GM21576 (cell line): ENCODE data around the gene FAM25C.
"Not testable (repeated sequence)": the region's sequence is repeated elsewhere in the genome, so short reads cannot be mapped to it uniquely, and the experiment has no call there.

ENCODE experiments used
- ATAC-seq: cut with Tn5 transposase; IDR thresholded peaks from one replicate; pipeline ENCODE4 v1.9.1; 2021; ENCODE audit warnings: mild to moderate bottlenecking, moderate library complexity; ENCODE audit not compliant: unreplicated experiment

Gene FAM25C

DNA sequence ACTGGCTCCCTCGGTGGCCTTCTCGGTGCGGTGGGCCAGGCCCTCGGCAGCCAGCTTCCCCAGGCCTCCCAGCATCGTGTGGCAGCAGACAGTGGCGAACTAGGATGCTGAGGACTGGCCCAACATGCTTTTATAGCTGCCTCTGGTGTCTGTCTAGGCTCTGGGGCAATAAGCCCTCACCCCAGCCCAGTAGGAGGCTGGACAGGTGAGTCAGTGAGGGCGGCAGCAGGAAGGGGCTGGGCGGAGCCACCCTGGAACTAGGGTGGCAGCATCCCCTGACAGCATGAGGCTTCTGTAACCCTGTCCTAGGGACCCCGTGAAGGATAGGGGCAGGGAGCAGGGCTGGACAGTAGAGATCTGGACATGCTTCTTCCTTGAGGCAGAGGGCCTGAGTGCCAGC, at the start of gene FAM25C:
Gene FAM25C (minus strand): TSS at position 101 of the 400 bp plus-strand sequence. CDS start 26 bp downstream, at position 75.
- not testable (repeated sequence) for ATAC-seq

DNA sequence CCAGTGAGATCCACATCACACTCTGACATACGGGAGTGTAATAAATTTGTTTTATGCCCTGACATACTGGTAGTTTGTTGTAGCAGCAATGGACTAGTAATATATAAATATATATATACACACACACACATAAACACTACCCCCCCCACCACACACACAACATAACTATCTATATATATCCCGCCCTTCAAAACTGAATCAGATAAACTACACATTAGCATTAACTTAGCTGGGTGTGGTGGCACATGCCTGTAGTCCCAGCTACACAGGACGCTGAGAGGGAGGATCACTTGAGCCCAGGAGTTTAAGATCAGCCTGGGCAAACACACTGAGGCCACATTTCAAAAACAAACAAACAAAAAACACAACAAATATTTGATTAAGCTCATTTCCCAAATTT, 45.0 kb upstream of the FAM25C start:
- not testable (repeated sequence) for ATAC-seq

DNA sequence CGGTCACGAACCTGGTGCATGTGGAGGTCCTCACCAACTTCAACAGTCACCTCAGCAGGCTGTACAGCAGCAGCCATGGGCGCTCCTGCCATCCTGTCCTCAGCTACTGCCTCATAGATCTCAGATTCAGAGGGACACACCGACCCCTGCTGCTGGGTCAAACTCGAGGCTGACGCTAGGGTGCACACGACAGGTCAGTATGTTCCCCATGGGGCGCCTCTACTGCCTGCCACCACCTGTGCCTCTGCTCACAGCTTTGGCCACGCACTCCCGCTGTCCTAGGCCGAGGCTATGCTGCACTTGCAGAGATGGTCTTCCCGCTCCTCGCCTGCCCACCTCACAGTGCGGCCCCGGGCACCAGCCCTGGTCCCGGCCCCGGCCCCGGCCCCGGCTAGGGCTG, 31.8 kb upstream of the FAM25C start:
- not testable (repeated sequence) for ATAC-seq

GRCh38 chr10:48002306-48002705, 2.7 kb upstream of the FAM25C start:
- ATAC-seq = not testable (repeated sequence)

DNA sequence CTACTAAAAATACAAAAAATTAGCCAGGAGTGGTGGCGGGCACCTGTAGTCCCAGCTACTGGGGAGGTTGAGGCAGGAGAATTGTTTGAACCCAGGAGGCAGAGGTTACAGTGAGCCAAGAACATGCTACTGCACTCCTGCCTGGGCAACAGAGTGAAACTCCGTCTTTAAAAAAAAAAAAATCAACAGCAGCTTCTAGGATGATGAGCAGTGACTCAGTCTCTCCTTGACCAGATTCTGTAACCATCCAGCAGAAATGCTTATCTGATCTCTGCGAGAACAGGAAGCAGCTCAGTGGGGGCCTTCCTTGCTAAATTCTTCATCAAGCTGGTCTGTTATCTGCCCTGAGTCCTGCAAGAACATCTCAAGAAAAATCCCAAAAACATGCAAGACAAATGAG, 5.5 kb downstream of the FAM25C start:
- ATAC-seq = not testable (repeated sequence)

DNA sequence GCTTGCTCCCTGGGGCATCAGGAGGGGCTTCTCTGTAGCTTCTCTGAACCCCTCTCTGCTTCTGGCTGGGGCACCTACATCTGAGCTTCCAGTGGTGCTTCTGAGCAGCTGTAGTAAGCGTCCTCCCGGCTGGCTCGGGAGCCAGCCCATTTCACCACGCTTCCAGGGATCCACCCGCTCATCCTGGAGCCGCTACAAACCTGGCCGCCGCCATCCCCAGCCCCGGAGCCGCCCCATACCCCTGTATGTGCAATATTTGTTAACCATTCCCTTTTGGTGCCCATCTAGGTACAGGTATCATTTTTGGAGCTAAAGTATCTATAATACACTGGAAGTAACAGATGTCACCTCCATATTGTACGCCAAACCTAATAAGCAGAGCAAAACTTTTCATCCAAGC, 7.0 kb downstream of the FAM25C start:
- not testable (repeated sequence) for ATAC-seq

DNA sequence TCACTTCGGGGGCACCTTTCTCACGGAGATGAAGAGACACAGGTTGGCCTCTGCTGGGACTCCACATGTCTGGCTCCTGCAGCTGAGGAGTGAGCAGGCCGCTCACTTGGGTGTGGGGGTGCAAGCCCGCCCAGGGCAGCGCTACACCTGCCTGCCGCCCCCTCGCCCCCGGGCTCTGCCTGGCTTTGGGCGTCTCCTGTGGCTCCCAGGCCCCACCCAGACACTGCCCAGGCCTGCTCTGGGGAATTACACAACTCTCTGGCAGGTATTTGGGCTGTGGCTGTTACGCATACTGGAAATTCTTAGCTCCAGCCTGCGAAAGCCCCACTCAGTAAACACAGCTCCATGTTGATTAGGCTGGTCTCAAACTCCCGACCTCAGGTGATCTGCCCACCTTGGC, 7.9 kb downstream of the FAM25C start:
- ATAC-seq = not testable (repeated sequence)

- ATAC-seq = not testable (repeated sequence)
Measured at GRCh38 chr10:47990097-47990496, 9.5 kb downstream of the FAM25C start.

DNA sequence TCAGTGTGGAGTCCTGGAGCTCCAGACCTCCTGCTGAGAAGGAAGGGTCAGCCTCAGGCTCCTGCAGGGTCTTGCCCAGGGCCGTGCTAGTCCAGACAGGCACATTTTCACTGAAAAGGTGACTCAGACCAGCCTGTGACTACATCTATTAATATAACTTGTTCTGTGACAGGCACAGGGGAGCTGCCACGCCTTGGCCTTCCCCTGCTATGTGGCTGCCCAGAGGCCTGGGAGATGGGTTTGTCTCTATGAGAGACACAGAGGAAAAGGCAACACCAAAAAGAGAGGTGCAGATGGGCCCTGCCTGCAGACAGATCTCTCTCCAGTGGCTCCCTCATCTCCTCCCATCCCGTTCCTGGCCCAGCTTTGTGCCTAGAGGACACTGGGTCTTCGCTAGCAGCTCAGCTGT, 10.0 kb downstream of the FAM25C start:
- ATAC-seq = not testable (repeated sequence)

DNA sequence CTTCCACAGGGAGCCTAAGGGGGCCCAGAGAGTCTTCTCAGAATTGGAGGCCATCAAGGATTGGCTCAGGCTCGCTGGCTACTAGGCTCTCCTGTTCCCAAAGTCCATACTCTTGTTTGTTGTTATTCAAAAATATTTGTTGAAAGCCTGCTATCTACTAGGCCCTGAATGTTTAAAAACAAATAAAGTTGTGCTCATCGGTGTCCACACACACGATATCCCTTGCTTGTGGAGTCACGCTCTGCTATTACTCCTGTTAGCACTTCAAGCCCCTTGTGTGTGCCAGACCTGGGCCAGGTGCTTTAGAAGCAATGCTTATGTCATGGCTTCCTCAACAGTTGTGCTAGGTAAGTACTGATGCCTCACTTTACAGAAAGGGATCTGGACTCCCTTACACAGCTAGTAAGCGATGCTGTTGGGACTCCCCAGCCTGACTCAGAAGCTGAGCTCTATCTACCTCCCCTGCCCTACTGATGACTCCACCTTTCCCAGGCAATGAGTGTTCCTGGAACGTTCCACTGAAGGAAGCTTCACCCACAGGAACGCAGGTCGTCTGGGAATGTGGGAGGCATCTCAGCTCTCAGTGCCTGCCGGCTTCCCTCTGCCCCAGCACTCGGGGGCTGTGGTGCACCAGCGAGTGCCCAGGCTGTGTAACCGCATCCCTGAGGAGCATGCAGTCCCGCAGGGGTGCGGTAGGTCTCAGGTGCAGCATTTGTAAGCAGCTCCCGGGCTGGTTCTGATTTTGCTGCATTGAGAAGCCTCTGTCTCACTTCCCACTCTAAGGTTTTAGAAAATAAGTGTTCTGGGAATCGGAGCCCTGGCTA, 10.7 kb downstream of the FAM25C start:
- not testable (repeated sequence) for ATAC-seq

GRCh38 chr10:47987952-47988351, 11.6 kb downstream of the FAM25C start:
- ATAC-seq = not testable (repeated sequence)

DNA sequence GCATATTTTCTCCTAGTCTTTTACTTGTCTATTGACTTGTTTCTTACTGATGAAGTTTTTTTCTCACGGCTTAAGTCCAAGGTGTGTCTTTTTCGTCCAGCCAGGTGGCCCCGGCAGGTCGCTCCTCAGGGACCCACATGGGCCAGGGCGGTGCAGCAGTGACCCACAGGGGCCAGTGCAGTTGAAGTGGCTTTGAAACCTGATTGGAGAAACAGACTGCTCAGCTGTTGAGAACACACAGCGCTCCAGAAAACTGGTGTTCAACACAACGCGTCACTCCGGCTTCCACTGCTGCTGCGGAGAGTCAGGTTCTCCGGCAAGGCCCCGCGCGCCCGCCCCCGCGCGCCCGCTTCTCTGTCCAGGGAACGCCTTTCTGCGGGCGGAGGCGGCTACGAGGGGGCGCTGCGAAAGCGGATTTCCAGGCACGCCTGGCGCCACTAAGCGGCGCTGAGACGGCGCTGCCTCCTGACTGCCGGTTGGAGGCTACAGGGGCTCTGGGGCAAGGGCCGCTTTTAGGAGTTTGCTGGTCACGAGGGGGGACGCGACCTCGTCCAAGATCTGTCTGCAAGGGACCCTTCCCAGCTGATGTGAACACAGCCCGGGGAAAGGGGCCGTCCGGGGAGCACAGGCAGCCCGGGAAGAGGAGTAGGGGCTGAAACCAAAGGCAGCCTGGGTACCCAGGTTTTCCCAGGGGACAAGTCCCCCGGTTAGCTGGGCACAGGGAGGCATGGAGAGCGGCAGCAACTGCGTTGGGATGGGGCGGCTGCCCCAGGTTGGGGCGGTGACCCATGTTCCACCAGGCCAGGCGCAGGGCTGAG, 13.0 kb downstream of the FAM25C start:
- not testable (repeated sequence) for ATAC-seq

- ATAC-seq = not testable (repeated sequence)
Measured at GRCh38 chr10:47975409-47975808, 24.2 kb downstream of the FAM25C start.

GRCh38 chr10:47973131-47973530, 26.5 kb downstream of the FAM25C start:
- ATAC-seq = not testable (repeated sequence)

DNA sequence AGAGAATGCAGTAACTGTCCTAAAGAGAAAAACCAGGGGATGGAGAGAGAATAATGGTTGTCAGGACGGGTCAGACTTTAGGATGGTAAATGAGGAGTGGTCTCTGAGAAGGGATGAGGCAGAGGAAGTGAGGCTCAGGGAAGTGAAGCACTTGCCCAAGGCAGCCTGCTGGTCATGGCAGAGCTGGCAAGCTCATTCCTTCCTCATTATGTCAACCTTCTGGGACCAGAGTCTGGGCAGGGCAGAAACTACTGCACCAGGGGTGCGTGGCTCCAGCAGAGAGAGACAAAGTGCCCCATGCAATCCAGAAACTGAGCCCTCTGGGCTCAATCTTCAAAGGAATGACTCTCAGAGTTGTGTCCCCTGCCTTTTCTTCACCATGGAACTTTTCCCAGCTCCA, 27.5 kb downstream of the FAM25C start:
- not testable (repeated sequence) for ATAC-seq

DNA sequence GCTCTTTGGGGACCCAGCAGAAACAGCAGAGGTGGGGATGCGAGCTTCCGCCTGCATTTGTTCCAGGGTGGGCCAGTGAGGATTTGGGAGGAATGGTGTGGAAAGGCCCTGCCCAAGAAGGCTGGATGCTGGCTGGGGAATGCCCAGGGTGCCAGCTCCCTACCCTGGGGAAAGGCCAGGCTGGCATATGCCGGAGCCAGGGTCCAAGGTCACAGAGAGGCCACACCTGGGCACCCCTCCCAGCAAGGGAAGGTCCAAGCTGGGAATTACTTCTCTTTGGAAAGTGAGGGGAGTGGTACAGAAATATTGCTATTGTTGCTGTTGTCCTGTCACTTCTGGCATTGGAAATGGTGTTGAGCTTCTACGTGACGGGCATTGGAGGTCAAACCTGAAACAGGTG, 28.0 kb downstream of the FAM25C start:
- not testable (repeated sequence) for ATAC-seq

DNA sequence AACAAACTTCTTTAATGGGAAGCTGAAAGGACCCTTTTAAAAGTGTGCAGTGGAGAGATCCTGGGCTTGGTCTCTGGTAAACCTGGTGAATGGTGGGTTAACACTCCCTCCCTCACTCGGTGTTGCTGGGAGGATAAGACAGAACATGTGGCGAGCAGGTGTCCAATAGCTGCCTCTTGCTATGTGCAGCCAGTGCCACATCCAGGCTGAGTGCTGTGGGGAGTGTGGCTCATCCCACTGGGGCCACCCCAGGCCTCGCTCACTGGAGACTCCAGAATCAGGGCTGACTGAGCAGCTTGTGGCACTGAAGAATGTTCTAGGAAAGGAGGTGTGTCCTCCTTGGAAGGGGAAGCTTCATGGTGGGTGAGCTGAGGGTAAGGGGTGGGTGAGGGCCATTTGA, 29.5 kb downstream of the FAM25C start:
- ATAC-seq = not testable (repeated sequence)

GRCh38 chr10:47968988-47969387, 30.6 kb downstream of the FAM25C start:
- ATAC-seq = not testable (repeated sequence)

DNA sequence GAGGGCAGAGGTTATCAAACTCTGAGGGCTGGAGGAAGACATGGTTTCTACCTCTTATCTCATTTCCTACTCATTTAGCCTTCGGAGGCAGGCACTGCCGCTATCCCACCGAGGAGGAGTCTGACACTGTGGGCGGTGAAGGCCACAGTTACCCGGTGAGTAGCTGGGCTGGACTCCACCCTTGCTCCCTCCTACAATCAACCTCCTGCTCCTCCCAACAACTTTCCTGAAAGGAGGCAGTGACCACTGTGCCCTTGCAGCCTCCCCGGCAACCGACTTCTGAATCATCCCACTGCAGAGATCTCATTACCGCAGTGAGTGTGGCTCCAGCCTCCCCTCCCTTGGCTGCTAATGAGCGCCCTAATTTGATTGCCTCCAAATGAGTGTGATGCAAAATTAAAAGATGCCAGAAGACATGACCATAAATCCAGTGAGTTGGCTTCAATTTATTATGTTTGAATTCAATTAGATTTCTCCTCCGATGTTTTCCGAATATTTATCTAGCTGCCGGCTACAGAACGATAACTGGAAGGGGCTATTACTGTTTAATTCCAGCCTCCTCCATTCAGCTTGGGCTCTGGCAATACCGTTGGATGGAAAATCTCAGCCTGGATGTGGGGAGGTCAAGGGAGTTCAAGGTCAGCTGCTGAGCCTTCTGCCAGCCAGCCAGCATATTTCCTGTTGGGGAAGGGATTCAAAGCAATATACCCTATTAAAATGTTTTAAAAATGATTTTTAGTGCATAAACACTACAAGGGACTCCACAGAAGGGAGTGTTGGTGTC, 35.1 kb downstream of the FAM25C start:
- not testable (repeated sequence) for ATAC-seq

- not testable (repeated sequence) for ATAC-seq
Measured at GRCh38 chr10:47962785-47963184, 36.8 kb downstream of the FAM25C start.

- ATAC-seq = not testable (repeated sequence)
Measured at GRCh38 chr10:47960699-47961098, 38.9 kb downstream of the FAM25C start.
